PC-9 (cell line): ENCODE results near the gene KBTBD7. TPM values are rescaled to one million over a fixed set of nuclear protein-coding genes. Genes with fewer than 3 reads are reported as not detected.

Source experiments
- BruUV-seq: library from RNA; stranded (reverse); fragments of 400-500 nt; replicated peaks from 2 replicates; lab custom pipeline; 2021; lab: Mats Ljungman, UMichigan
- CTCF ChIA-PET: fragments of 300-600 bp; sonication (Branson Sonifier 250); formaldehyde crosslinking; loops from one replicate; lab custom pipeline; 2022; ENCODE audit warnings: antibody characterized with exemption; lab: Charles Lee
- POLR2A ChIA-PET: fragments of 300-600 bp; sonication (Branson Sonifier 250); formaldehyde crosslinking; loops from one replicate; lab custom pipeline; 2022; ENCODE audit warnings: antibody characterized with exemption; ENCODE audit not compliant: unreplicated experiment; lab: Charles Lee
- DNase-seq, 2 experiments: peaks; one replicate each; pipeline versions ENCODE4 v3.0.0 to v3.0.0-alpha.2; 2015 to 2022; ENCODE audit warnings: mixed read lengths in 1 of 2
- H2AFZ ChIP-seq: fragments of 200-600 bp; sonication (generic); 2 replicates; pipeline ENCODE4 v1.8.1; 2017; ENCODE audit warnings: antibody characterized with exemption
- H3F3A ChIP-seq: fragments of 200-600 bp; sonication (generic); 2 replicates; pipeline ENCODE4 v1.8.1; 2017; ENCODE audit warnings: antibody characterized with exemption, mild to moderate bottlenecking, low read depth; ENCODE audit not compliant: insufficient read depth
- H3K27ac ChIP-seq: fragments of 200-600 bp; sonication (generic); 2 replicates; pipeline ENCODE4 v1.6.1; 2016; ENCODE audit warnings: mixed run types
- H3K27me3 ChIP-seq: fragments of 200-600 bp; sonication (generic); 2 replicates; pipeline ENCODE4 v1.6.1; 2016; ENCODE audit warnings: low read depth, mixed run types; ENCODE audit not compliant: insufficient read depth
- H3K36me3 ChIP-seq: fragments of 200-600 bp; sonication (generic); 2 replicates; pipeline ENCODE4 v1.6.1; 2016; ENCODE audit warnings: low read depth, mixed run types
- H3K4me1 ChIP-seq: fragments of 200-600 bp; sonication (generic); replicated peaks from 2 replicates; pipeline ENCODE4 v1.6.1; 2016; ENCODE audit warnings: mixed run types; ENCODE audit not compliant: insufficient read depth
- H3K4me2 ChIP-seq: fragments of 200-600 bp; sonication (generic); 2 replicates; pipeline ENCODE4 v1.6.1; 2017; ENCODE audit warnings: mixed run types
- H3K4me3 ChIP-seq: fragments of 200-600 bp; sonication (generic); 2 replicates; pipeline ENCODE4 v1.6.1; 2016; ENCODE audit warnings: mixed run types
- H3K79me2 ChIP-seq: fragments of 200-600 bp; sonication (generic); 2 replicates; pipeline ENCODE4 v1.6.1; 2017; ENCODE audit warnings: low read depth, mixed run types
- H3K9me2 ChIP-seq: fragments of 200-600 bp; sonication (generic); 2 replicates; pipeline ENCODE4 v1.8.1; 2017; ENCODE audit warnings: mild to moderate bottlenecking; ENCODE audit not compliant: insufficient read depth
- H3K9me3 ChIP-seq: fragments of 200-600 bp; sonication (generic); 2 replicates; pipeline ENCODE4 v1.8.1; 2016; ENCODE audit warnings: low read depth; ENCODE audit not compliant: insufficient read depth
- H4K20me1 ChIP-seq: fragments of 200-600 bp; sonication (generic); 2 replicates; pipeline ENCODE4 v1.8.1; 2017; ENCODE audit not compliant: insufficient read depth
- CTCF ChIP-seq: fragments of 200-600 bp; sonication (generic); conservative IDR thresholded peaks from 2 replicates; pipeline ENCODE4 v1.6.1; 2017; ENCODE audit warnings: mixed run types, antibody characterized with exemption, mild to moderate bottlenecking, moderate library complexity
- EZH2 ChIP-seq: fragments of 200-600 bp; sonication (generic); IDR thresholded peaks from 2 replicates; pipeline ENCODE4 v1.8.0; 2017; ENCODE audit warnings: antibody characterized with exemption, low read depth
- intact Hi-C: fragments of 100-400 bp; cut with micrococcal nuclease; formaldehyde crosslinking; loops from one replicate; pipeline ENCODE4 v1.10.0; 2022; ENCODE audit not compliant: unreplicated experiment
- total RNA-seq: library from RNA; stranded (reverse); gene quantifications from 2 replicates; pipeline ENCODE4 v1.2.3, GENCODE V29; 2021

KBTBD7 gene
- total RNA-seq, 1 experiment from 2014 or later = 4.1 TPM

DNA sequence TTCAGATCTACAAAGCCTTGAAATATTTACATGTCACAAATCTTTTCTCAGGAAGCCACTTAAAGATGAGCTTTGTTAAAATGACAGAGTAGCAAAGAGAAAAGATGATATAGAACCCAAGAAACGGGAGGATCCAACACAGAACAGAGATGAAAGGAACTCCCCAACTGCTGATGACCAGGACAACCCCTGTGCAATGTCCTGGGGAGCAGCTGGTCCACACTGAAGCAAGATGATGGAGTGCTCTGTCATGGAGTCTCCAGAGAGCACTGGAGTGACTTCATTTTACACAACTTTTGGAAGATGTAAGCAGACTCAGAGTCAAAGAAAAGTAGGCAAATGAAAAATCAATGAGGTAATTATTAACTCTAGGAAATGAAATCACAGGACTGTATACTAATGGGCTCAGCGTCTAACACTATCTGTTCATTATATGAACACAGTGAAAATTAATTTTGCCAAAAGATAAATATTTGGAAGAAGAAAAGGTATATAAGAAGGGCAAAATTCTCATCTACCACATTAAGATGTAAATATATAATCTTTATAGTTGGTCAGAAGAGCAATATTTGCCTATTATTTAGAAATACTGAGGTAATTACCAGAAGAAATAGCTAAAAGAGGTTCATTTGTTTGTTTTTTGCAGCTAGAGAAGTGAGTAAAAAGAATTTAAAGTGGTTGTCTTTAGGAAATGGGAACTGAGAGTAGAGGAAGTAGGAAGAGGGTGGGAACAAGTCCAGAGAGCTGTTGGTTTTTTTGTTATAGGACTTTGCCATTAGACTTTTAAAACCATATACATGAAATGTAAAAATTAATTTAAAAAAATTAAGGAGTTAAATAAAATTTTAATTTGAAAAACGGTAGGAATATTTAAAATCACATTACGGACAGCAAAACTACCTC lies 38.5 kb upstream of the KBTBD7 start:
- no peak overlapping the region for H2AFZ ChIP-seq
- H3K9me2 ChIP-seq = no peaks in the 10 kb centered on the region
- no peak overlapping the region for H3K4me3 ChIP-seq
- H4K20me1 ChIP-seq = no peaks in the 10 kb centered on the region
- H3F3A ChIP-seq = no peaks in the 10 kb centered on the region
- TF ChIP-seq CTCF (no peak), EZH2 (no peak)
- H3K27ac ChIP-seq = no peak overlapping the region
- intact Hi-C loops = no loop called here
- ChIA-PET CTCF (no interaction called here), POLR2A (interaction anchor here (0.6 to 0.7 kb wide), 2 partner anchors 104 to 1475 kb away, joined by 3 read pairs; no protein-coding TSS in a partner anchor)
- no peaks in the 10 kb centered on the region for H3K36me3 ChIP-seq
- BruUV-seq = no TSS peak
- H3K9me3 ChIP-seq = no peaks in the 10 kb centered on the region
- H3K79me2 ChIP-seq = no peaks in the 10 kb centered on the region
- DNase-seq = no peak
- H3K4me2 ChIP-seq = no peak overlapping the region
- no peaks in the 10 kb centered on the region for H3K4me1 ChIP-seq
- no peaks in the 10 kb centered on the region for H3K27me3 ChIP-seq

DNA sequence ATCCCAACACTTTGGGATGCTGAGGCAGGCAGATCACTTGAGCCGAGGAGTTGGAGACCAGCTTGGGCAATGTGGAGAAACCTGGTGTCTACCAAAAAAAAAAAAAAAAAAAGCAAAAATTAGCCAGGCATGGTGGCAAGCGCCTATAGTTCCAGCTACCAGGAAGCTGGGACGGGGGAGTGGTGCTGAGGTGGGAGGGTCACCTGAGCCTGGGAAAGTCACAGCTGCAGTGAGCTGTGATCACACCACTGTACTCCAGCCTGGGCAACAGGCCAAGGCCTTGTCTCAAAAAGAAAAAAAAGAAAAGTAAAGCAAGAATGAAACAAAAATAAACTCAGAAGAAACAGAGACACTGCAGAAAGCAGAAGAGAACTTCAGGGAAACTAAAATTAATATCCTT lies 37.4 kb upstream of the KBTBD7 start:
- POLR2A ChIA-PET = interaction anchor here (0.6 to 0.7 kb wide), 3 partner anchors 64 to 1474 kb away, joined by 3 read pairs; no protein-coding TSS in a partner anchor
- H3K4me2 ChIP-seq = no peak overlapping the region
- H3K36me3 ChIP-seq = no peaks in the 10 kb centered on the region
- no peaks in the 10 kb centered on the region for H3K27me3 ChIP-seq
- no peak overlapping the region for H3K27ac ChIP-seq
- no peaks in the 10 kb centered on the region for H3K9me3 ChIP-seq
- H3K4me1 ChIP-seq = no peaks in the 10 kb centered on the region
- H3F3A ChIP-seq = no peaks in the 10 kb centered on the region
- DNase-seq = peak in 1 of 2 experiments; percentile 65
- BruUV-seq = no TSS peak
- H3K79me2 ChIP-seq = no peaks in the 10 kb centered on the region
- TF ChIP-seq EZH2 (no peak), CTCF (no peak)
- CTCF ChIA-PET = no interaction called here
- no peaks in the 10 kb centered on the region for H4K20me1 ChIP-seq
- no peak overlapping the region for H2AFZ ChIP-seq
- H3K4me3 ChIP-seq = no peak overlapping the region
- intact Hi-C loops = no loop called here
- no peaks in the 10 kb centered on the region for H3K9me2 ChIP-seq

DNA sequence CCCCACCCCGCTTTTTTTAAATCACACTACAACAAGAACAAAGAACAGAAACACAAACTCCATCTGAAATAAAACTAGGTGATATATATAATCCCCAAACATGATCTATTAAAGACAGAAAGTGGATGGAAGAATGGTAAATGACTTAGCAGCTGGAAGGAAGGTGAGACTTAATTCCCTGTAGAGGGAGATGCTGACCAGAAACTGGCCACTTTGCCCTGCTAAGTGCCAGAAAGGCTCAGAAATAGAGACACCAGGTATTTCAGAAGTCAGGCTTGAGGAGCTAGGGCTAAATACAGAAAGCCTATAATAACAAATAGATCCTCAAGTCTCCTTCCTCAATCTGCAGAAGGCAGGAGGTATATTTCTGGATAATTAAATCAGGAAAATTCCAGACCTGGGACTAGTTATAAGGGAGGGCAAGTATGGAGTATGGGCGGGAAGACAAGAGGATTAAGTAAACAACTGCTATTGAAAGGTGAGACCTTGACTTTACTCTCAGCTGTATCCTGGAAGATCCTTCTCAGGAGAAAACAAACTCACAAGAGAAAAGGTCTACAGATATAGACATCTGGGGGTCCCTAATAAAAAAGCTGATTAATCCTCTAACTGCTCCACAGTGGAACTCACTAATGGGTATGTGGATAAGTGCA lies 36.8 kb upstream of the KBTBD7 start:
- no TSS peak for BruUV-seq
- H3F3A ChIP-seq = no peaks in the 10 kb centered on the region
- no peaks in the 10 kb centered on the region for H3K4me1 ChIP-seq
- no peak for DNase-seq
- POLR2A ChIA-PET = no interaction called here
- no peaks in the 10 kb centered on the region for H3K27me3 ChIP-seq
- H4K20me1 ChIP-seq = no peaks in the 10 kb centered on the region
- intact Hi-C loops = no loop called here
- no peak overlapping the region for H3K4me2 ChIP-seq
- no peaks in the 10 kb centered on the region for H3K9me3 ChIP-seq
- no peaks in the 10 kb centered on the region for H3K9me2 ChIP-seq
- no peak overlapping the region for H2AFZ ChIP-seq
- H3K27ac ChIP-seq = no peak overlapping the region
- H3K4me3 ChIP-seq = no peak overlapping the region
- no peak for TF ChIP-seq EZH2
- TF ChIP-seq CTCF = no peak
- CTCF ChIA-PET = no interaction called here
- H3K79me2 ChIP-seq = no peaks in the 10 kb centered on the region
- no peaks in the 10 kb centered on the region for H3K36me3 ChIP-seq
